ENCODE results near the gene LCMT1. TPM values are rescaled to one million over a fixed set of nuclear protein-coding genes. Genes with fewer than 3 reads are reported as not detected.

Gene LCMT1
- polyA plus RNA-seq, 1 donor from 2014 or later: 45.5 TPM

DNA sequence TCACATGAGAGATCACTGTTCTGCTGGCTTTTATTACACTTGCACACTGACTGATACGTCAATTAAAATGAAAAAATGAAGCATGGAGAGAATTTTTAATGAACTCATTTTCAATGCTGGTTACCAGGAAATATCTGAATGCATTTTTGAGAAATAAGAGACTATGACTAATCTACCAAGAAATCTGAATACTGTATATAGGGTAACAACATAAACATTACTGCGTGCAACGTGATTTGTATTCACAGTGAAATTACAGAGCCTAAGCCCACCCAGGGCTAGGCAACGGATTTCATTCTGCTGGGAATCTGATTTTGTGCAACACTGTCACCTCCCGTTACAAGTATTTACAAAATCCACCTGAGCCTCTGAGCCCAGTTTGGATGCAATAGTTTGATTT lies 23.8 kb upstream of the LCMT1 start:
- no peaks in the 10 kb centered on the region for H3K9me2 ChIP-seq (ENCODE audit: insufficient read depth, low read length)
- no peak overlapping the region for H3K4me3 ChIP-seq (ENCODE audit: low read length)
- no peaks in the 10 kb centered on the region for H3F3A ChIP-seq (ENCODE audit: insufficient read depth, low read length, poor library complexity, severe bottlenecking)
- H3K4me2 ChIP-seq (ENCODE audit: low read length): no peak overlapping the region
- no peaks in the 10 kb centered on the region for H3K9me3 ChIP-seq (ENCODE audit: low read length)
- H3K79me2 ChIP-seq (replicated peaks; ENCODE audit: insufficient read depth, low read length): no peaks in the 10 kb centered on the region
- no peak overlapping the region for H3K9ac ChIP-seq (ENCODE audit: low read length)
- no peaks in the 10 kb centered on the region for H4K20me1 ChIP-seq (ENCODE audit: insufficient read depth)
- TF ChIP-seq, protein P1, sequence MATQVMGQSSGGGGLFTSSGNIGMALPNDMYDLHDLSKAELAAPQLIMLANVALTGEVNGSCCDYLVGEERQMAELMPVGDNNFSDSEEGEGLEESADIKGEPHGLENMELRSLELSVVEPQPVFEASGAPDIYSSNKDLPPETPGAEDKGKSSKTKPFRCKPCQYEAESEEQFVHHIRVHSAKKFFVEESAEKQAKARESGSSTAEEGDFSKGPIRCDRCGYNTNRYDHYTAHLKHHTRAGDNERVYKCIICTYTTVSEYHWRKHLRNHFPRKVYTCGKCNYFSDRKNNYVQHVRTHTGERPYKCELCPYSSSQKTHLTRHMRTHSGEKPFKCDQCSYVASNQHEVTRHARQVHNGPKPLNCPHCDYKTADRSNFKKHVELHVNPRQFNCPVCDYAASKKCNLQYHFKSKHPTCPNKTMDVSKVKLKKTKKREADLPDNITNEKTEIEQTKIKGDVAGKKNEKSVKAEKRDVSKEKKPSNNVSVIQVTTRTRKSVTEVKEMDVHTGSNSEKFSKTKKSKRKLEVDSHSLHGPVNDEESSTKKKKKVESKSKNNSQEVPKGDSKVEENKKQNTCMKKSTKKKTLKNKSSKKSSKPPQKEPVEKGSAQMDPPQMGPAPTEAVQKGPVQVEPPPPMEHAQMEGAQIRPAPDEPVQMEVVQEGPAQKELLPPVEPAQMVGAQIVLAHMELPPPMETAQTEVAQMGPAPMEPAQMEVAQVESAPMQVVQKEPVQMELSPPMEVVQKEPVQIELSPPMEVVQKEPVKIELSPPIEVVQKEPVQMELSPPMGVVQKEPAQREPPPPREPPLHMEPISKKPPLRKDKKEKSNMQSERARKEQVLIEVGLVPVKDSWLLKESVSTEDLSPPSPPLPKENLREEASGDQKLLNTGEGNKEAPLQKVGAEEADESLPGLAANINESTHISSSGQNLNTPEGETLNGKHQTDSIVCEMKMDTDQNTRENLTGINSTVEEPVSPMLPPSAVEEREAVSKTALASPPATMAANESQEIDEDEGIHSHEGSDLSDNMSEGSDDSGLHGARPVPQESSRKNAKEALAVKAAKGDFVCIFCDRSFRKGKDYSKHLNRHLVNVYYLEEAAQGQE (IDR thresholded peaks at IDR 0.05; ENCODE audit: borderline replicate concordance): no peak
- no peak for TF ChIP-seq EP300 (conservative IDR thresholded peaks at IDR 0.05; ENCODE audit: poor library complexity, severe bottlenecking)
- no peak for TF ChIP-seq POLR2AphosphoS5 (IDR thresholded peaks at IDR 0.05)
- TF ChIP-seq TAF1 (IDR thresholded peaks at IDR 0.05; ENCODE audit: low read depth): no peak
- TF ChIP-seq EZH2 (IDR thresholded peaks at IDR 0.05; ENCODE audit: borderline replicate concordance, insufficient read depth, low read length, poor library complexity, severe bottlenecking): no peak
- no peak for TF ChIP-seq SMC3 (conservative IDR thresholded peaks at IDR 0.05; ENCODE audit: poor library complexity)
- TF ChIP-seq MXI1 (conservative IDR thresholded peaks at IDR 0.05; ENCODE audit: poor library complexity, severe bottlenecking): no peak
- TF ChIP-seq RAD21 (conservative IDR thresholded peaks at IDR 0.05): no peak
- TF ChIP-seq, protein P2, sequence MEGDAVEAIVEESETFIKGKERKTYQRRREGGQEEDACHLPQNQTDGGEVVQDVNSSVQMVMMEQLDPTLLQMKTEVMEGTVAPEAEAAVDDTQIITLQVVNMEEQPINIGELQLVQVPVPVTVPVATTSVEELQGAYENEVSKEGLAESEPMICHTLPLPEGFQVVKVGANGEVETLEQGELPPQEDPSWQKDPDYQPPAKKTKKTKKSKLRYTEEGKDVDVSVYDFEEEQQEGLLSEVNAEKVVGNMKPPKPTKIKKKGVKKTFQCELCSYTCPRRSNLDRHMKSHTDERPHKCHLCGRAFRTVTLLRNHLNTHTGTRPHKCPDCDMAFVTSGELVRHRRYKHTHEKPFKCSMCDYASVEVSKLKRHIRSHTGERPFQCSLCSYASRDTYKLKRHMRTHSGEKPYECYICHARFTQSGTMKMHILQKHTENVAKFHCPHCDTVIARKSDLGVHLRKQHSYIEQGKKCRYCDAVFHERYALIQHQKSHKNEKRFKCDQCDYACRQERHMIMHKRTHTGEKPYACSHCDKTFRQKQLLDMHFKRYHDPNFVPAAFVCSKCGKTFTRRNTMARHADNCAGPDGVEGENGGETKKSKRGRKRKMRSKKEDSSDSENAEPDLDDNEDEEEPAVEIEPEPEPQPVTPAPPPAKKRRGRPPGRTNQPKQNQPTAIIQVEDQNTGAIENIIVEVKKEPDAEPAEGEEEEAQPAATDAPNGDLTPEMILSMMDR (IDR thresholded peaks at IDR 0.05; ENCODE audit: poor library complexity, severe bottlenecking): no peak
- no peak overlapping the region for H3K27ac ChIP-seq (ENCODE audit: low read length)
- H2AFZ ChIP-seq (ENCODE audit: low read depth, low read length): no peak overlapping the region
- H3K27me3 ChIP-seq (ENCODE audit: insufficient read depth, low read depth, low read length): no peaks in the 10 kb centered on the region
- H3K36me3 ChIP-seq (ENCODE audit: insufficient read depth, low read length): no peaks in the 10 kb centered on the region

DNA sequence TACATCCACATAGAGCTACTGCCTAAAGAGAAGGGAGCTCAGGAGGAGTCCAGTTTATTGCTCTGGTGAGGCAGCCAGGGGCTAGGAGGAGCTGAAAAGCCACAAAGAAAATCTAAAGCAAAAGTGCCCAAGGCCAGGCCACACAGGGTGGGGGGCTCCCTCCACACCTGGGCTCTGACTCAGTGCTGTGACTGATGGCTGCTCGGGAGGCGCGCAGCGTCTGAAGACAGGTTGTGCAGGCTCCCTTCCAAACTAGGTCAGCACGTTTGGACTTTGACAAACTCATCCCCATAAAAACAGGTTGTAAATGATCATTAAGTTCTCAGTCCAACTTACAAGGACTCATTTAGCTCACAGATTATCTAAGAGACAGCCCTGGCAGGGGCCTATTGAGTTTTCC lies 22.2 kb upstream of the LCMT1 start:
- no peaks in the 10 kb centered on the region for H3K27me3 ChIP-seq (ENCODE audit: insufficient read depth, low read depth, low read length)
- no peak overlapping the region for H2AFZ ChIP-seq (ENCODE audit: low read depth, low read length)
- H4K20me1 ChIP-seq (ENCODE audit: insufficient read depth): no peaks in the 10 kb centered on the region
- H3K79me2 ChIP-seq (replicated peaks; ENCODE audit: insufficient read depth, low read length): no peaks in the 10 kb centered on the region
- H3K9me3 ChIP-seq (ENCODE audit: low read length): no peaks in the 10 kb centered on the region
- H3K36me3 ChIP-seq (ENCODE audit: insufficient read depth, low read length): no peaks in the 10 kb centered on the region
- H3F3A ChIP-seq (ENCODE audit: insufficient read depth, low read length, poor library complexity, severe bottlenecking): no peaks in the 10 kb centered on the region
- H3K27ac ChIP-seq (ENCODE audit: low read length): no peak overlapping the region
- no peaks in the 10 kb centered on the region for H3K9me2 ChIP-seq (ENCODE audit: insufficient read depth, low read length)
- no peak overlapping the region for H3K9ac ChIP-seq (ENCODE audit: low read length)
- no peak overlapping the region for H3K4me2 ChIP-seq (ENCODE audit: low read length)
- TF ChIP-seq POLR2AphosphoS5 (IDR thresholded peaks at IDR 0.05): no peak
- no peak for TF ChIP-seq MXI1 (conservative IDR thresholded peaks at IDR 0.05; ENCODE audit: poor library complexity, severe bottlenecking)
- TF ChIP-seq, protein P2 (IDR thresholded peaks at IDR 0.05; ENCODE audit: poor library complexity, severe bottlenecking): no peak
- no peak for TF ChIP-seq RAD21 (conservative IDR thresholded peaks at IDR 0.05)
- no peak for TF ChIP-seq EZH2 (IDR thresholded peaks at IDR 0.05; ENCODE audit: borderline replicate concordance, insufficient read depth, low read length, poor library complexity, severe bottlenecking)
- no peak for TF ChIP-seq EP300 (conservative IDR thresholded peaks at IDR 0.05; ENCODE audit: poor library complexity, severe bottlenecking)
- no peak for TF ChIP-seq TAF1 (IDR thresholded peaks at IDR 0.05; ENCODE audit: low read depth)
- TF ChIP-seq, protein P1 (IDR thresholded peaks at IDR 0.05; ENCODE audit: borderline replicate concordance): no peak
- no peak for TF ChIP-seq SMC3 (conservative IDR thresholded peaks at IDR 0.05; ENCODE audit: poor library complexity)
- H3K4me3 ChIP-seq (ENCODE audit: low read length): no peak overlapping the region

Measured in neural cell (in vitro differentiated cells).